ENCODE data around the gene FMNL1. TPM values are rescaled to one million over a fixed set of nuclear protein-coding genes. Genes with fewer than 3 reads are reported as not detected.
A peak's percentile ranks its signal among the peaks of the same experiment; 100 is the strongest.

Gene FMNL1
- total RNA-seq, 6 donors from 2014 or later: 42.9 to 119 (median 98.3) TPM

- DNase-seq (no peak), ATAC-seq (ENCODE audit: low FRiP score in 2 of 2) (no peak)
- H3K27ac ChIP-seq: no peak overlapping the region
- H3K27me3 ChIP-seq: no peaks in the 10 kb centered on the region
- H3K9me3 ChIP-seq: no peaks in the 10 kb centered on the region
- H3K4me1 ChIP-seq: peaks cover 20 to 53% (median 38%) of the 10 kb centered on the region in 4 donors
- peaks cover 0 to 25% (median 11%) of the 10 kb centered on the region in 4 donors for H3K36me3 ChIP-seq
- TF ChIP-seq EP300 (IDR thresholded peaks at IDR 0.05) (no peak), POLR2A (IDR thresholded peaks at IDR 0.05) (no peak), POLR2AphosphoS5 (IDR thresholded peaks at IDR 0.05) (no peak), CTCF (IDR thresholded peaks at IDR 0.05) (no peak)
- H3K4me3 ChIP-seq: no peak overlapping the region
- WGBS, 2 donors: 90 to 92% methylated on average over 6 to 9 of the region's 9 CpGs
These were observed 11.1 kb downstream of the FMNL1 start for GRCh38 chr17:45232514-45233422.

GRCh38 chr17:45233423-45233924 lies 11.8 kb downstream of the FMNL1 start:
- ATAC-seq (ENCODE audit: low FRiP score in 2 of 2): no peak
- H3K27ac ChIP-seq: no peak overlapping the region
- no peaks in the 10 kb centered on the region for H3K27me3 ChIP-seq
- TF ChIP-seq EP300 (IDR thresholded peaks at IDR 0.05) (no peak), CTCF (IDR thresholded peaks at IDR 0.05) (no peak), POLR2A (IDR thresholded peaks at IDR 0.05) (no peak), POLR2AphosphoS5 (IDR thresholded peaks at IDR 0.05) (no peak)
- peak in 1 of 2 donors; percentile 22 for DNase-seq
- 76 to 91% methylated on average over 6 to 8 of the region's 8 CpGs for WGBS, 2 donors
- H3K4me3 ChIP-seq: no peak overlapping the region
- H3K9me3 ChIP-seq: no peaks in the 10 kb centered on the region
- peaks cover 14 to 46% (median 31%) of the 10 kb centered on the region in 4 donors for H3K4me1 ChIP-seq
- peaks cover 0 to 27% (median 12%) of the 10 kb centered on the region in 4 donors for H3K36me3 ChIP-seq

- peaks cover 6 to 32% (median 17%) of the 10 kb centered on the region in 4 donors for H3K4me1 ChIP-seq
- no peak for ATAC-seq (ENCODE audit: low FRiP score in 2 of 2)
- H3K36me3 ChIP-seq: peaks cover 0 to 40% (median 18%) of the 10 kb centered on the region in 4 donors
- peak overlapping the region in 1 of 4 donors; percentile 46 for H3K27ac ChIP-seq
- DNase-seq: no peak
- no peaks in the 10 kb centered on the region for H3K9me3 ChIP-seq
- H3K4me3 ChIP-seq: no peak overlapping the region
- no peaks in the 10 kb centered on the region for H3K27me3 ChIP-seq
- WGBS, 2 donors: 44% methylated on average over 6 of the region's 6 CpGs
- TF ChIP-seq EP300 (IDR thresholded peaks at IDR 0.05) (no peak), CTCF (IDR thresholded peaks at IDR 0.05) (no peak), POLR2AphosphoS5 (IDR thresholded peaks at IDR 0.05) (no peak), POLR2A (IDR thresholded peaks at IDR 0.05) (no peak)
These were observed 13.1 kb downstream of the FMNL1 start for GRCh38 chr17:45234641-45235415.

- WGBS, 2 donors: 35 to 41% methylated on average over 10 to 15 of the region's 20 CpGs
- ATAC-seq (ENCODE audit: low FRiP score in 2 of 2) (peak; percentile 47 to 81), DNase-seq (peak in 1 of 2 donors; percentile 80)
- Histone ChIP-seq H3K9me3 (no peaks in the 10 kb centered on the region), H3K4me3 (no peak overlapping the region), H3K36me3 (peaks cover under 1 to 48% (median 24%) of the 10 kb centered on the region in 4 donors), H3K27ac (peak overlapping the region in 1 of 4 donors; percentile 46), H3K27me3 (no peaks in the 10 kb centered on the region), H3K4me1 (peaks cover 4 to 27% (median 9%) of the 10 kb centered on the region in 4 donors)
- no peak for TF ChIP-seq POLR2A (IDR thresholded peaks at IDR 0.05)
- TF ChIP-seq CTCF (IDR thresholded peaks at IDR 0.05): peak; percentile 69 to 86 (median 78)
These were observed 14.0 kb downstream of the FMNL1 start for GRCh38 chr17:45235416-45236281.

Data from upper lobe of left lung (tissue), 6 donors.